ENCODE results near the gene CD164.
"Not testable (repeated sequence)": the region's sequence is repeated elsewhere in the genome, so short reads cannot be mapped to it uniquely, and the experiment has no call there.

CD164 gene

GRCh38 chr6:109373762-109374161, 8.5 kb downstream of the CD164 start:
- DNase-seq: no peak
- no peaks in the 10 kb centered on the region for H3K27me3 ChIP-seq (replicated peaks)
- H3K4me3 ChIP-seq (ENCODE audit: low read depth, low read length): no peak overlapping the region
- no peak for TF ChIP-seq CTCF (IDR thresholded peaks at IDR 0.05; ENCODE audit: low read depth, low read length, missing control alignments)
- H3K27ac ChIP-seq: no peak overlapping the region
- H3K36me3 ChIP-seq (replicated peaks): peaks cover 42% of the 10 kb centered on the region
- in situ Hi-C loops (cut with HindIII; ENCODE audit: low pct_ligation_motif_present, low sequenced_read_pairs): no loop called here

DNA sequence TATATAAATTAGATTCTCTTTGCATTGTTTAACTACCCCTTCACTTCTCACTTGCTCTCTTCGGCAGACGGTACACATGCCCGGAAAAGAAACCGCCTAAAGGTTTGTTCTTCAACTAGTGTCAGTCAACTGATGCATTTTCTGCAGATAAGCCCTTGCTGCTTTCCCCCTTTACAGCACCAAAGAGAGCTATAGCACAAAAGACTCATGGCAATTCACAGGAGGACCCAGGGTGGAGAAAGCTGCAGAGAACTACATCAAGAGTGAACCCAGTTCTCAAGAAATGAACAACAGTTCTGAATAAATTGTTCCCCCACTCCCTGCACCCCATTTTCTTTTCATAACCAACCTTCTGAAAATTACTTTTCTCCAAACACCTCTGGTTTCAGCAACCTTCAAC, 8.9 kb downstream of the CD164 start:
- Histone ChIP-seq H3K27me3 (replicated peaks) (no peaks in the 10 kb centered on the region), H3K36me3 (replicated peaks) (peaks cover 47% of the 10 kb centered on the region), H3K4me3 (ENCODE audit: low read depth, low read length) (no peak overlapping the region), H3K27ac (no peak overlapping the region)
- TF ChIP-seq CTCF (IDR thresholded peaks at IDR 0.05; ENCODE audit: low read depth, low read length, missing control alignments): no peak
- no peak for DNase-seq
- in situ Hi-C loops (cut with HindIII; ENCODE audit: low pct_ligation_motif_present, low sequenced_read_pairs): no loop called here

DNA sequence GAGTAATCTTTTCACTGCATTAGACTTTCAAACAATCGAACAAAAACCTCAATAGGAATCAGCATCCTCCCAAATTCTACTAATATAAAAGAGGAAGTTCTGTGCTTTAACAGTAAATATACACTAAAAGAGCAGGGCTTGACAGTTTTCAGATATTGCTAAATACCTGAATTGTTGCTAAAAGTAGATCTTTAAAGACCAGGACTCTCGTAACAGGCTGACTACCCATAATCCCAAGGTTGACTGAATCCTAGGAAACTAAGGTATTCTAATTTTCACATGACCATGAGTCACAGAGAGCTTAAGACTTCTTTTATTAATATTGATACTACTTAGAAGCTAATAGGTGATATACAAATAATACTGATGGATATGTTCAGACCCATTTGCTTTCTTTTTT, 10.1 kb downstream of the CD164 start:
- H3K4me3 ChIP-seq (ENCODE audit: low read depth, low read length): no peak overlapping the region
- H3K27me3 ChIP-seq (replicated peaks): no peaks in the 10 kb centered on the region
- H3K27ac ChIP-seq: no peak overlapping the region
- TF ChIP-seq CTCF (IDR thresholded peaks at IDR 0.05; ENCODE audit: low read depth, low read length, missing control alignments): no peak
- peaks cover 53% of the 10 kb centered on the region for H3K36me3 ChIP-seq (replicated peaks)
- no peak for DNase-seq
- in situ Hi-C loops (cut with HindIII; ENCODE audit: low pct_ligation_motif_present, low sequenced_read_pairs): no loop called here

DNA sequence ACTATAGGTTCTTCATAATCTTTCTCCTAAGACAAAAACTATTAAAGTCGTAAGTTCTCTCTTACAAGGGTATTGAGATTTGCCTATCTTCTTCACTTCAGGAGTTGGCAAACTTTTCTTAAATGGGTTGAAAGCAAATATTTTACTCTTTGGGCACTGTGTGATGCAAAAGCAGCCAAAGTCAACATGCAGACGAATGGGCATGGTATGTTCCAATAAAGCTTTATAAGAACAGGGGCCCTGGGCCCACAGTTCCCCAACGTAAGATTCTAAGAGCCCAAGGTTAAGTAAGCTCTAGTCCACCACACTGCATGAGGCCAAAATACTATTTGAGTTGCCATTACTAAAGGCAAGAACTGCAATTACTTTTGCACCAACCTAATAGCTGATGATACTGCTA, 11.5 kb downstream of the CD164 start:
- TF ChIP-seq CTCF (IDR thresholded peaks at IDR 0.05; ENCODE audit: low read depth, low read length, missing control alignments): no peak
- Histone ChIP-seq H3K27me3 (replicated peaks) (no peaks in the 10 kb centered on the region), H3K36me3 (replicated peaks) (peaks cover 42% of the 10 kb centered on the region), H3K4me3 (ENCODE audit: low read depth, low read length) (no peak overlapping the region), H3K27ac (no peak overlapping the region)
- DNase-seq: no peak
- in situ Hi-C loops (cut with HindIII; ENCODE audit: low pct_ligation_motif_present, low sequenced_read_pairs): no loop called here

- H3K27ac ChIP-seq: no peak overlapping the region
- DNase-seq: no peak
- peaks cover 42% of the 10 kb centered on the region for H3K36me3 ChIP-seq (replicated peaks)
- no peak for TF ChIP-seq CTCF (IDR thresholded peaks at IDR 0.05; ENCODE audit: low read depth, low read length, missing control alignments)
- no peak overlapping the region for H3K4me3 ChIP-seq (ENCODE audit: low read depth, low read length)
- in situ Hi-C loops (cut with HindIII; ENCODE audit: low pct_ligation_motif_present, low sequenced_read_pairs): no loop called here
- no peaks in the 10 kb centered on the region for H3K27me3 ChIP-seq (replicated peaks)
Measured at GRCh38 chr6:109370336-109370735, 11.9 kb downstream of the CD164 start.

GRCh38 chr6:109369728-109370127, 12.5 kb downstream of the CD164 start:
- Histone ChIP-seq H3K36me3 (replicated peaks) (peaks cover 36% of the 10 kb centered on the region), H3K4me3 (ENCODE audit: low read depth, low read length) (no peak overlapping the region), H3K27ac (no peak overlapping the region), H3K27me3 (replicated peaks) (no peaks in the 10 kb centered on the region)
- no peak for DNase-seq
- in situ Hi-C loops (cut with HindIII; ENCODE audit: low pct_ligation_motif_present, low sequenced_read_pairs): no loop called here
- no peak for TF ChIP-seq CTCF (IDR thresholded peaks at IDR 0.05; ENCODE audit: low read depth, low read length, missing control alignments)

GRCh38 chr6:109364382-109365078, 17.7 kb downstream of the CD164 start:
- DNase-seq; H3K27ac ChIP-seq; H3K4me3 ChIP-seq (ENCODE audit: low read depth, low read length); in situ Hi-C loops (cut with HindIII; ENCODE audit: low pct_ligation_motif_present, low sequenced_read_pairs); H3K27me3 ChIP-seq (replicated peaks): not testable (repeated sequence)
- peaks cover 42% of the 10 kb centered on the region for H3K36me3 ChIP-seq (replicated peaks)

Data from brain microvascular endothelial cell (primary cell).